HG03571 (cell line): Measurements from ENCODE around the gene CYFIP2.

Experiments
- ATAC-seq: cut with Tn5 transposase; IDR thresholded peaks from one replicate; pipeline ENCODE4 v1.9.1; 2021; ENCODE audit not compliant: unreplicated experiment

Gene CYFIP2

DNA sequence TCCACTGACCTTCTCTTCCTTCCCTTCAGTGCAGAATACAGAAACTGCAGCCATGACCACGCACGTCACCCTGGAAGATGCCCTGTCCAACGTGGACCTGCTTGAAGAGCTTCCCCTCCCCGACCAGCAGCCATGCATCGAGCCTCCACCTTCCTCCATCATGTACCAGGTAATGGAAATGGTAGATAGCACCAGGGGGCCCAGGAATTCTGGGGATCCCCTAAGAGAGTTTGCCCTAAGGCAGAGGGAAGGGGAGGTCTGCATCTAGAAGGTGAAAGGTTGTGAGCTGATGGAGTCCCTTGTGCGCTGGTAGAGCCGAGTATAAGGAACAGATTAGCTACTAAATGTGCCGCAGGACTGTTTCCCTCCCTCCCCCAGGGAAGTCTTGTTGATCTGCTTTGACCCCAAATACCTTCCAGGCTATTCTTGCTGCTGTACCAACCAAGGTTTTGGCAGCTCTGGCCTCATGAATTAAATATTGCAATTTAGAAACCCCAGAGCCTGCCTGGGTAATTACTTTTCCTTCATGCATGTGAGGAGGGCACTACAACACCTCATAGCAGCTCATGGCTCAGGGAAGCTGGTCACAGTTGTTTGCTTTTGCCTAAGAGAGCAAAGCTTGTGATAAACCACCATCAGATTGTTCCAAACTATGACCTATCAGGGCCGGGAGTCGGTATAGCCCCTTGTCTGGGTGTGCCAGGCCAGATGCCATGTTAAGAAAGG, 19.6 kb downstream of the CYFIP2 start:
- no peak for ATAC-seq

DNA sequence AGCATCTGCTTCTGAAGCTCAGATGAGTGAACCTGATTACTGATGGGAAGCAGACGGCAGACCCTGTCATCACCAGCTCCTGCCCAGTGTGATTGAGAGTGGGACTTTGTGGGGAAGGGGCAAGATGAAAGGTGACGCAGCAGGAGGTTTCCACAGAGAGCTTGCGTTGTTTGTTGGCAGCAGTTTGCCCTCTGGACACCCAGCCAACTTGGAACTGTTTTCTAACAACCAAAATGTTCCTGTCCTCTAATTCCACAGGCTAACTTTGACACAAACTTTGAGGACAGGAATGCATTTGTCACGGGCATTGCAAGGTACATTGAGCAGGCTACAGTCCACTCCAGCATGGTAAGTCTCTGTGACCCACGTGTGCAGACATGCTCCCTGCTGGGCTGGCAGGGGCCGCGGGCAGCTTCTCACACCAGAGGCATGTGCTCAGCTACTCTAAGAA, 20.9 kb downstream of the CYFIP2 start:
- ATAC-seq = no peak

DNA sequence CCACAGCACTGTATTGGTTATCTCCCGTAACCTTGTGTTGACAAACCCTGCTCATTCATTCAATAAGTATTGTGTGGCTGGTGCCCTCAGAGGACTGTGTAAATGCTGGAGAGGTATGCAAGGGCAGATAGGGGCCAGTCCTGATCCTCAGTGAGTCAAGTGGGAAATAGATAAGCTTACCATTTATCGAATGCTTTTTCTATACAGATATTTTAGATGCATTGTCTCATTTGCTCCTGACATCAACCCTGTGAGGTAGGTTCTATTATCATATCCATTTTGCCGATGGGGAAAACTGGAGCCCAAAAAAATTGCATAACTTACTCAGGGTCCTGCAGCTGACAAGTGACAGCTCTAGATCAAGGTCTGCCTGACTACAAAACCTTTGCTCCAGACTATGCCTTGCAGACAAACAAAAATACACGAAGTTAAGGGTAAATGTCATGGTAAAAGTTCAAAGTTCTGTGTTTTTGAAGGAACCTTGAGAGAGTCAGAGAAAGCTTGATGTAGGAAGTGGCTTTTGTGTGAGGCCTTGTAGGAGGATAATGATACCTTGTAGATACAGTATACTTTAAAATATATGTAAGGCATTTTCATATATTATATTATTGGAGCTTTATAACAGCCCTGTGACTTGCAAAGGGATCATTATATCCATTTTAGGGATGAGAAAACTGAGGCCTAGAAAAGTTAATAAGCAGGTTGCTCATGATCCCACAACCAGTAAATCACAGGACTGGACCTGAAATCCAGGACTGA, 22.7 kb downstream of the CYFIP2 start:
- ATAC-seq = no peak

DNA sequence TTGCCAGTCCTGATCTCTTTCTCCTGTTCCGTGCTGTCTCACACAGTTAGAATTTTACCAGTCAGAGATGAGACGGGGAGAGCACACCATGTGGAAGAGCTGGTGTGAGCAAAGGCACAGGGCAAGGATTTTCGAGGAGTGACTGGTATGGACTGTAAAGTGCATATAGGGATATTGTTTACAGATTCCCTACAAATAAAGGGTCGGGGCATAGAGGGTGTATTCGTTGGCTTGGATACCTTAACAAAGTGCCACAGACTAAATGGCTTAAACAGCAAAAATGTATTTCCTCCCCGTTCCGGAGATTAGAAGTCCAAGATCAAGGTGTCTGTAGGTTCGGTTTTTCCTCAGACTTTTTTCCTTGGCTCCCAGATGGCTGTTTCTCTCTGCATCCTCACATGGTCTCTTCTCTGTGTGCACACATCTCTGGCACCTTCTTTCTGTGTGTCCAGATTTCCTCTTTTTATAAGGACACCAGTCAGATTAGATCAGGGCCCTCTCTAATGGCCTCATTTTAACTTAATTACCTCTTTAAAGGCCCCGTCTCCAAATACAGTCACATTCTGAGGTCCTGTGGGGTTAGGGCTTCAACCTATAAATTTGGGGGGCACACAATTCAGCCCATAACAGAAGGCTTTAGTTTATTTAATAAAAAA, 23.4 kb downstream of the CYFIP2 start:
- no peak for ATAC-seq

GRCh38 chr5:157290156-157290980, 24.4 kb downstream of the CYFIP2 start:
- no peak for ATAC-seq

DNA sequence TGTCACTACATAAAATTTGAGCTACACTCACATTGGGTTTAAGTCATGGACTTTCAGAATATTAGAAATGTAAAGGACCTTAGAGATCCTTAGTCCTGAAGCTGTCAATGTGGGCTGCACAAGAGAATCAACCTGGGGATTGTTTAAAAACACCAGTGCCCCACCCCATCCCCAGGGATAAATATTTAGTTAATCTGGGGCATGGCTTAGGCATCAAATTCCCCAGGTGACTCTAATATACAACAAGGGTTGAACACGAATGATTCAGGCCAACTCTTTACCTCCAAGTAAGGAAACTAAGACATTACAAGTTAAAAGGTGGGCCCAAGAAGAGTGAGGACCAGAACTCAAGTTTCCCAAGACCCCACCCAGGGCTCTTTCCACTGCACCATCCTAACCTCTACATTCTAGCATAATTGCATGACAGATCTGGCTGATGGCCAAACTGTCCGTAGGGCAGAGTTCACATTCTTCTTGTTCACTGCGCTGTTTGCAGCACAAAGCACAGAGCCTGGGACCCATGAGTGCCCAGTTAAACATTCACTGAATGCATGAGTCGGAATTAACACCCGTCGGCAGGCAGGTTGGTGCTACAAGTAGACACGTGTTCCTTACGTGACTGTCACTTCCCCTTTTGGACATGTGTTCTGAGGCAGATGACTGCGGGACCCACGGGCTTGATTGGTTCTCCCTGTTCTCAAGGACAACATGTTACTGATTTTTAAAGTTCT, 25.2 kb downstream of the CYFIP2 start:
- peak; percentile 86 for ATAC-seq

- ATAC-seq = no peak
Measured at GRCh38 chr5:157292599-157292998, 26.7 kb downstream of the CYFIP2 start.

DNA sequence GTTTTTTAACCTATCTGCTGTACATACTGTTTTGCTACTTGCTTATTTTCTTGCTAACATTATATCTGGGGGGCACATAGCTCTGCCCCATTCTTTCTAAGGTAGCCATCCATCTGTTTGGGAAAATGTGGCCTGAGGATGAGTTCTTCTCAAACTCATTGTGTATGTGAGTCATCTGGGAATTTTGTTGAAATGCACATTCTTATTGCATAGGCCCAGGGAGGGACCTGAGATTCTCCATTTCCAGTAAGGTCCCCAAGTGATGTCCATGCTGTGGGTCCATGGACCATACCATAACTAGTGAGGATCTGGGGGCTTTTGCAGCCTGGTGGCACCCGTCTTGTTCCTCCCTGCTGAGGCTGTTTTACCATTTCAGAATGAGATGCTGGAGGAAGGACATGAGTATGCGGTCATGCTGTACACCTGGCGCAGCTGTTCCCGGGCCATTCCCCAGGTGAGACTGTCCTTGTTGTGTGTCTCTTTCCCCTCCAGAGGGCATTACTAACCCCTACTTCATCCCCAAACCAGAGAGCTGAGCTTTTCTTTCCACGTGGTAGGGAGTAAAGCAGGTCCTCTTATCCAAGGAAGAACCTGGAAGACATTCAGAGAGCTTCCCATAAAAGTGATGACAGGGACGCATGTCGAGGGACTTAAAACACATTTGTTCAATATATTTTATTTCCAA, 28.6 kb downstream of the CYFIP2 start:
- no peak for ATAC-seq

GRCh38 chr5:157295247-157295646, 29.3 kb downstream of the CYFIP2 start:
- no peak for ATAC-seq

GRCh38 chr5:157300564-157300963, 34.6 kb downstream of the CYFIP2 start:
- ATAC-seq = no peak

DNA sequence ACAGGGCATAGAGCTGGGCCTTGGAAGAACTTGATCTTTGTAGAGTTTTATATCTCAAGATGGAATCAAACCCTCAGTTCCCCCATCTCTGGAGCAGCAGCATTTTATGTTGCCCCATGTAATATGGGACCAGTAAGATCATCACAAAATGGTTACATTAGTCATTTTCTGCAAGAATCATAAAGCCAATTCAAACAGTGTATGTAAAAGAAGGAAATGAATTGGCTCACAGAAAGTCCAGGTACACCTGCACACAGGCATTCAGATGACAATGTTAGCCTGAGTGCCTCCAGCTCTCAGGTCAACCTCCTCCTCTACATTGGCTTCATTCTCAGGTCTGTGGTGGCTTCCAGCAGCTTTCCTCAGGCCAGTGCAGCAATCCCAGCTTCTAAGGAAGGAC, 35.1 kb downstream of the CYFIP2 start:
- no peak for ATAC-seq

DNA sequence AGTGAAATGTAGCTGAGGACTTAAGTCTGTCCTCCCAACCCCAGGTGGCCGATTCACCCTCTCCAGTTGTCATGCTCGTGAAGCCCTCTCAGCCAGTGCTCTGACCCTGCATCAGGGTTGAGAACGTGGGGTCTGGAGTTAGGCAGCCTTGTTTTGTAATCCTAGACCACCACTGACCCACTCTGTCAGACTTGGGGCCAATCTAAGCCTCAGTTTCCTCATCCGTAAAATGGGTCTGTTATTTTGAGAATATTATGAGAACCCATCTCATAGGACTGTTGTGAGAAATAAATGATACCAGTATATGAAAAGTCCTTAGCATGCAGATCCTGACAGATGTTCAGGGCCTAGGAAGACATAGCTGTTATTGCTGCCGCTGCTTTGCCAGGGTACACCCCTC, 37.1 kb downstream of the CYFIP2 start:
- ATAC-seq = no peak

DNA sequence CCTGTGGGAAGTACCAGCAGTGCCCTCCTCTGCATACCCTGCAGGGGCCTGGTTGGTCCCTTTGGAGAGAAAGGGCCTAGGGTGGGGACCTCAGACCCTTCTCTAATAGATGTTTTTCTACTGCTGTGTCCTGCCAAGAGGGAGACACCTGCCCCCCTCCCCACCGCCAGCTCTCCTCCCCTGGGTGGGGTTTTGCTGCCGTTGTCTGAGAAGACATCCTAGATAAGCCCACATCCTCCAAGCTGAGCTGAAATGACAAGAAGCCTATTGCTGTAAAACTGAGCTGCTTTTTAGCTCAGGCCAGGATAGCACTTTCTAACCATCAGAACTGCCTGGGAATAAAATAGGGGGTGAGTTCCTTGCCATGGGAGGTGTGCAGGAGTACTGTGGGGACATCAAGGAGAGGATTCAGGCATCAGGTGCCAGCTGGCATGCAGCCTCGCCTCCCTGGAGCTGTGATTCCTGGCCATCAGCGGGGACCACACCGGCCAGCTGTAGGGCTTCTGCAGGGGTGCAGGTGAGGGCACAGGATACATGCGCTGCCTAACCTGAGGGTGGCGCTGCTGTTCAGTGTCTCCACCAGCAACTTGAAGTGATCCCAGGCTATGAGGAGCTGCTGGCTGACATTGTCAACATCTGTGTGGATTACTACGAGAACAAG, 37.9 kb downstream of the CYFIP2 start:
- no peak for ATAC-seq

- no peak for ATAC-seq
Measured at GRCh38 chr5:157306081-157306480, 40.2 kb downstream of the CYFIP2 start.

GRCh38 chr5:157306692-157307471, 41.0 kb downstream of the CYFIP2 start:
- ATAC-seq = no peak

DNA sequence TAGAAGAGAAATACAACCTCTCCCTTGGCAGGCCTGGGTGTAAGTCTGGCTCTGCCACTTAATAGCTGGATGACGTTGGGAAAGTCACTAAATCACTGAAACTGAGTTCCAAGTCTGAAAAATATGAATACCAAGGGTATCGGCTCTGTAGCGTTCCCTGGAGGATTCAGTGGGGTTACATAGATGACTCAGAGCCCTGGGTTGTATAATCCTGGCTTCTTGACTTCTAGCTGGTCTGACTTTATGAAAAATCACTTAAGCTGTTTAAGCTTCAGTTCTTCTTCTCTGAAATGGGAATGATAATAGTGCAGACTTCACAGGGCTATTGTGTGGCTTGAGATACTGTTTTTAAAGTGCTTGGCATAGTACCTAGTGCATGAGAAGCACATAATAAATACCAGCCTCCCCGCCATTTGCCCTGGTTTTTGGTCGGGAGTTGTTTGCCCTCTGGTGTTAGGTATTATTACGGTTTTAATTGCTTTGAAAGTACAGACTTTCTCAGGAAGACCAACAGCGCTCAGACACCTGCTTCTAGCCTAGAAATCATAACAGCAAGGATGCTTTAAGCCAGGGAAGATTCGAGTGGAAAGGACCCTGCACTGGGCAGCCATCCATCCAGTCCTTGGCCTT, 43.0 kb downstream of the CYFIP2 start:
- ATAC-seq = peak; percentile 55

GRCh38 chr5:157309796-157310195, 43.9 kb downstream of the CYFIP2 start:
- ATAC-seq = no peak

- no peak for ATAC-seq
Measured at GRCh38 chr5:157311595-157311994, 45.7 kb downstream of the CYFIP2 start.
